Cortex of kidney (tissue), 1 donor: ENCODE data around the gene KRTAP3-1.
"Not testable (repeated sequence)": the region's sequence is repeated elsewhere in the genome, so short reads cannot be mapped to it uniquely, and the experiment has no call there.

Experiments
- DNase-seq: peaks from one replicate; lab custom pipeline; 2025; lab: John Stamatoyannopoulos, UW

The KRTAP3-1 gene

GRCh38 chr17:41008811-41009210, at the start of gene KRTAP3-1:
Gene KRTAP3-1 (minus strand): TSS chr17:41009128. CDS start chr17:41009074, 54 bp downstream.
- DNase-seq, result no peak

GRCh38 chr17:41057547-41057946, 48.6 kb upstream of the KRTAP3-1 start:
- DNase-seq, result no peak

GRCh38 chr17:41055130-41055529, 46.2 kb upstream of the KRTAP3-1 start, which contains the start of gene KRTAP2-2:
Gene KRTAP2-2 (minus strand): TSS chr17:41055230. CDS start chr17:41055211, 19 bp downstream.
- not testable (repeated sequence) for DNase-seq

GRCh38 chr17:41054556-41054955, 45.6 kb upstream of the KRTAP3-1 start:
- not testable (repeated sequence) for DNase-seq

GRCh38 chr17:41054025-41054424, 45.1 kb upstream of the KRTAP3-1 start:
- no peak for DNase-seq

- no peak for DNase-seq
Measured at GRCh38 chr17:41052566-41052965, 43.6 kb upstream of the KRTAP3-1 start.

GRCh38 chr17:41049110-41049509, 40.2 kb upstream of the KRTAP3-1 start:
- DNase-seq, result no peak

- DNase-seq, result no peak
Measured at GRCh38 chr17:41048441-41048840, 39.5 kb upstream of the KRTAP3-1 start.

GRCh38 chr17:41046735-41047465, 38.0 kb upstream of the KRTAP3-1 start, which contains the start of gene KRTAP2-1:
Gene KRTAP2-1 (minus strand): TSS chr17:41047316. CDS start chr17:41047267, 49 bp downstream.
- not testable (repeated sequence) for DNase-seq

- no peak for DNase-seq
Measured at GRCh38 chr17:41042953-41043352, 34.0 kb upstream of the KRTAP3-1 start.

GRCh38 chr17:41040783-41041571, 32.0 kb upstream of the KRTAP3-1 start, which contains the start of gene KRTAP1-1:
Gene KRTAP1-1 (minus strand): TSS chr17:41041450. CDS start chr17:41041397, 53 bp downstream.
- not testable (repeated sequence) for DNase-seq

- DNase-seq, result no peak
Measured at GRCh38 chr17:41037853-41038350, 29.0 kb upstream of the KRTAP3-1 start.

GRCh38 chr17:41034346-41034935, 25.5 kb upstream of the KRTAP3-1 start, which contains the start of gene KRTAP1-3:
Gene KRTAP1-3 (minus strand): TSS chr17:41034874. CDS start chr17:41034821, 53 bp downstream.
- not testable (repeated sequence) for DNase-seq

GRCh38 chr17:41029633-41030245, 20.8 kb upstream of the KRTAP3-1 start, which contains the start of gene KRTAP1-4:
Gene KRTAP1-4 (minus strand): TSS chr17:41030195. CDS start chr17:41030078, 117 bp downstream.
- no peak for DNase-seq

- no peak for DNase-seq
Measured at GRCh38 chr17:41026715-41027471, 18.0 kb upstream of the KRTAP3-1 start, which contains the start of gene KRTAP1-5. Gene KRTAP1-5 (minus strand): TSS chr17:41027208. CDS start chr17:41027155, 53 bp downstream.

GRCh38 chr17:41024697-41025096, 15.8 kb upstream of the KRTAP3-1 start:
- no peak for DNase-seq

- no peak for DNase-seq
Measured at GRCh38 chr17:41020336-41020735, 11.4 kb upstream of the KRTAP3-1 start.

GRCh38 chr17:41019415-41019814, 10.5 kb upstream of the KRTAP3-1 start:
- no peak for DNase-seq

GRCh38 chr17:41018541-41018940, 9.6 kb upstream of the KRTAP3-1 start:
- DNase-seq, result no peak

GRCh38 chr17:41016578-41017215, 7.8 kb upstream of the KRTAP3-1 start:
- no peak for DNase-seq
